ENCODE data around the gene TNS2.
"Not testable (repeated sequence)": the region's sequence is repeated elsewhere in the genome, so short reads cannot be mapped to it uniquely, and the experiment has no call there.

TNS2 gene

GRCh38 chr12:53005986-53006809 is 43.7 kb upstream of the TNS2 start, which contains the start of gene EIF4B:
Gene EIF4B, plus strand, starts transcription at chr12:53006456. Its CDS starts 28 bp downstream, at chr12:53006484.
- TF ChIP-seq, protein P1, sequence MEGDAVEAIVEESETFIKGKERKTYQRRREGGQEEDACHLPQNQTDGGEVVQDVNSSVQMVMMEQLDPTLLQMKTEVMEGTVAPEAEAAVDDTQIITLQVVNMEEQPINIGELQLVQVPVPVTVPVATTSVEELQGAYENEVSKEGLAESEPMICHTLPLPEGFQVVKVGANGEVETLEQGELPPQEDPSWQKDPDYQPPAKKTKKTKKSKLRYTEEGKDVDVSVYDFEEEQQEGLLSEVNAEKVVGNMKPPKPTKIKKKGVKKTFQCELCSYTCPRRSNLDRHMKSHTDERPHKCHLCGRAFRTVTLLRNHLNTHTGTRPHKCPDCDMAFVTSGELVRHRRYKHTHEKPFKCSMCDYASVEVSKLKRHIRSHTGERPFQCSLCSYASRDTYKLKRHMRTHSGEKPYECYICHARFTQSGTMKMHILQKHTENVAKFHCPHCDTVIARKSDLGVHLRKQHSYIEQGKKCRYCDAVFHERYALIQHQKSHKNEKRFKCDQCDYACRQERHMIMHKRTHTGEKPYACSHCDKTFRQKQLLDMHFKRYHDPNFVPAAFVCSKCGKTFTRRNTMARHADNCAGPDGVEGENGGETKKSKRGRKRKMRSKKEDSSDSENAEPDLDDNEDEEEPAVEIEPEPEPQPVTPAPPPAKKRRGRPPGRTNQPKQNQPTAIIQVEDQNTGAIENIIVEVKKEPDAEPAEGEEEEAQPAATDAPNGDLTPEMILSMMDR (IDR thresholded peaks at IDR 0.05; ENCODE audit: insufficient read depth, low read length, missing control alignments), result no peak
- POLR2A ChIA-PET, result interaction anchor here (0.7 to 1.2 kb wide), 5 partner anchors 9 to 79 kb away, joined by 3 to 11 read pairs (median 3); no protein-coding TSS in a partner anchor
- H3K4me3 ChIP-seq (ENCODE audit: low read depth, low read length), result peak within 1 kb of the TSS; percentile 98
- CTCF ChIA-PET, result interaction anchor here (0.6 to 4.0 kb wide), 6 partner anchors 25 to 883 kb away, joined by 3 to 22 read pairs (median 4); no protein-coding TSS in a partner anchor
- peak; percentile 96 for DNase-seq (ENCODE audit: low read depth, low spot score)

GRCh38 chr12:53006810-53007309 is 43.0 kb upstream of the TNS2 start:
- DNase-seq (ENCODE audit: low read depth, low spot score), result no peak
- CTCF ChIA-PET, result interaction anchor here (1.0 to 4.0 kb wide), 5 partner anchors 26 to 122 kb away, joined by 3 to 22 read pairs (median 5); no protein-coding TSS in a partner anchor
- POLR2A ChIA-PET, result interaction anchor here (0.6 to 1.2 kb wide), 3 partner anchors 10 to 41 kb away, joined by 3 to 11 read pairs (median 5); no protein-coding TSS in a partner anchor
- peak overlapping the region; percentile 98 for H3K4me3 ChIP-seq (ENCODE audit: low read depth, low read length)
- TF ChIP-seq, protein P1 (IDR thresholded peaks at IDR 0.05; ENCODE audit: insufficient read depth, low read length, missing control alignments), result no peak

DNA sequence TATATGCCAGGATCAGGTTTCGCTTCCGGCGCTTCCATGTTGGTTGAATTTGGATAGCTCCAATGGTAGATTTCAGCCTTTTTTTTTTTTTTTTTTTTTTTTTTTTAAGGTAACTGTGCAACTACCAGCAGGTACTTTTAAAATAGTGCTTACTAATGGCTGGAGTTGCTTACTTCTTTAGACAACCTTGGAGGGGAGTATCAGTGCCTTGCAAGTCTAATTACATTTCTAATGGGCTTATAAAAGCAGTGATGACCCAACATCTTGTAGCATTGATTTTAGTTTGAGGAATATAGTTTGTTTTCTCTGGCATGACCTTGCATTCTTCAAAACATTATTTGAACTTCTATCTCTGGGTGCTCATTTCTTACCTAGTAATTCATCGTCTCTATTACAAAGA is 42.5 kb upstream of the TNS2 start:
- no peak for DNase-seq (ENCODE audit: low read depth, low spot score)
- CTCF ChIA-PET, result interaction anchor here (1.0 to 4.0 kb wide), 4 partner anchors 30 to 123 kb away, joined by 3 to 22 read pairs (median 4); no protein-coding TSS in a partner anchor
- H3K4me3 ChIP-seq (ENCODE audit: low read depth, low read length), result peak overlapping the region; percentile 98
- POLR2A ChIA-PET, result interaction anchor here (0.6 kb wide), 1 partner anchor 39 kb away, joined by 5 read pairs; no protein-coding TSS in a partner anchor
- TF ChIP-seq, protein P1 (IDR thresholded peaks at IDR 0.05; ENCODE audit: insufficient read depth, low read length, missing control alignments), result no peak

- H3K4me3 ChIP-seq (ENCODE audit: low read depth, low read length); DNase-seq (ENCODE audit: low read depth, low spot score); CTCF ChIA-PET; POLR2A ChIA-PET: not testable (repeated sequence)
These were observed 41.1 kb upstream of the TNS2 start for GRCh38 chr12:53008760-53009159.

DNA sequence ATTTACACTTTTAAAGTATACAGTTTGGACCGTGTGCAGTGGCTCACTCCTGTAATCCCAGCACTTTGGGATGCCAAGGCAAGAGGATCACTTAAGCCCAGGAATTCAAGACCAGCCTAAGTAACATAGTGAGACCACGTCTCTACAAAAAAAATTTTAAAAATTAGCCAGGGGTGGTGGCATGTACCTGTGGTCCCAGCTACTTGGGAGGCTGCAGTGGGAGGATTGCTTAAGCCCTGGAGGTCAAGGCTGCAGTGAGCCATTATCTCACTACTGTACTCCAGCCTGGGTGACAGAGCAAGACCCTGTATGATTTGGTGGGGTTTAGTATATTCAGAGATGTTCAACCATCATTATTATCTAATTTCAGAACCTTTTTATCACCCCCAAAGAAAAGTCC is 38.9 kb upstream of the TNS2 start:
- POLR2A ChIA-PET, result no interaction called here
- no peak overlapping the region for H3K4me3 ChIP-seq (ENCODE audit: low read depth, low read length)
- TF ChIP-seq, protein P1 (IDR thresholded peaks at IDR 0.05; ENCODE audit: insufficient read depth, low read length, missing control alignments), result no peak
- no peak for DNase-seq (ENCODE audit: low read depth, low spot score)
- CTCF ChIA-PET, result interaction anchor here (0.8 to 1.7 kb wide), 6 partner anchors 11 to 126 kb away, joined by 3 to 6 read pairs (median 4); no protein-coding TSS in a partner anchor

- ChIA-PET POLR2A (no interaction called here), CTCF (interaction anchor here (0.8 to 1.7 kb wide), 2 partner anchors 15 to 127 kb away, joined by 3 to 6 read pairs; no protein-coding TSS in a partner anchor)
- H3K4me3 ChIP-seq (ENCODE audit: low read depth, low read length), result no peak overlapping the region
- DNase-seq (ENCODE audit: low read depth, low spot score), result no peak
- TF ChIP-seq, protein P1 (IDR thresholded peaks at IDR 0.05; ENCODE audit: insufficient read depth, low read length, missing control alignments), result no peak
These were observed 38.0 kb upstream of the TNS2 start for GRCh38 chr12:53011889-53012288.

Data from AG04449 (cell line).